ENCODE data around the gene IFNAR1. TPM values are rescaled to one million over a fixed set of nuclear protein-coding genes. Genes with fewer than 3 reads are reported as not detected.

Gene IFNAR1
- total and polyA plus RNA-seq, 2 of the 4 experiments (the other 2 are of a cell fraction): 7.8 to 9.9 TPM

DNA sequence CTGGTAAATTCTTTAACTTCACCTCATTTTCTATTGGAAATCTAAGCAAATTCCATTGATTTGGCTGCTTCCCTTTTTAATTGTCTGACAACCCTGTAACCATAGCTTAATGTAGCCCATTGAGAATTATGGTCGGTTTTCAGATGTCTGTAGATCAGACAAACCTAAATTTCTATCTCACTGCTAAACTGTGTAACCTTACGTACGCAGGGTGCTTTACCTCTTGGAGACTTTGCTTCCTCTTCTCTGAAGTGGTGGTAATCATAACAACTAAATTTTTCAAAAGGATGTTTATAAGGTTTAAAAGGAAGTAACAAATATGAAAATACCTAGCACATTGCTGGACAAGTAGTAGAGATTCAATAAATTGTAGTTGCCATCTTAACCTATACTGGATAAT lies 25.9 kb downstream of the IFNAR1 start:
- peaks cover 17% of the 10 kb centered on the region for H3K36me3 ChIP-seq (ENCODE audit: control insufficient read depth, insufficient read depth, low read length)
- no peak overlapping the region for H2AK5ac ChIP-seq (ENCODE audit: low read depth, low read length)
- TF ChIP-seq RFX5 (IDR thresholded peaks at IDR 0.05; ENCODE audit: low read depth, low read length): no peak
- TF ChIP-seq CEBPB (IDR thresholded peaks at IDR 0.05; ENCODE audit: low read depth, low read length): no peak
- TF ChIP-seq FOS (IDR thresholded peaks at IDR 0.05; ENCODE audit: low read depth, low read length): no peak
- no peak for TF ChIP-seq MXI1 (IDR thresholded peaks at IDR 0.05; ENCODE audit: borderline replicate concordance, low read depth, low read length)
- no peak for TF ChIP-seq BHLHE40 (IDR thresholded peaks at IDR 0.05; ENCODE audit: low read depth, low read length)
- ATAC-seq (ENCODE audit: low read depth): no peak
- H3K4me1 ChIP-seq (ENCODE audit: control insufficient read depth, insufficient read depth, low read length): no peaks in the 10 kb centered on the region
- no peak overlapping the region for H3K18ac ChIP-seq (ENCODE audit: low read depth, low read length)
- H3K4me2 ChIP-seq (ENCODE audit: low read depth, low read length): no peak overlapping the region
- CTCF ChIA-PET: no interaction called here
- dilution Hi-C loops (cut with HindIII; ENCODE audit: low sequenced_read_pairs, unreplicated experiment) (no loop called here), in situ Hi-C loops (cut with MboI; ENCODE audit: low sequenced_read_pairs) (no loop called here), intact Hi-C loops (cut with micrococcal nuclease) (no loop called here)
- H3K4ac ChIP-seq (ENCODE audit: low read depth, low read length): no peak overlapping the region
- H2BK5ac ChIP-seq (ENCODE audit: low read depth, low read length, poor library complexity, severe bottlenecking): no peak overlapping the region
- H2AFZ ChIP-seq (replicated peaks; ENCODE audit: low read length, poor library complexity): no peak overlapping the region
- H2BK20ac ChIP-seq (ENCODE audit: low read depth, low read length): no peak overlapping the region
- POLR2A ChIA-PET (ENCODE audit: unreplicated experiment): no interaction called here
- no peak overlapping the region for H3K4me3 ChIP-seq (ENCODE audit: insufficient read depth, low read depth, low read length)
- no peak overlapping the region for H4K91ac ChIP-seq (ENCODE audit: insufficient read depth, low read depth, low read length)
- BruUV-seq (replicated peaks): no TSS peak
- H4K8ac ChIP-seq (ENCODE audit: low read depth in 2 of 2, low read length in 2 of 2): no peak overlapping the region
- H3K79me1 ChIP-seq (ENCODE audit: low read depth in 1 of 2, low read length in 2 of 2): peaks cover 0 to 6% of the 10 kb centered on the region in 2 experiments; a peak in 1 of 4 replicates
- no peak overlapping the region for H3K14ac ChIP-seq (replicated peaks; ENCODE audit: low read depth, low read length)
- no peak overlapping the region for H2BK120ac ChIP-seq (ENCODE audit: low read depth, low read length)
- no peak overlapping the region for H3K27ac ChIP-seq (ENCODE audit: insufficient read depth, low read length)
- H3K23ac ChIP-seq (ENCODE audit: low read depth, low read length): no peak overlapping the region
- no peaks in the 10 kb centered on the region; the same call in 1 of the 2 replicates for H3K9me1 ChIP-seq (ENCODE audit: insufficient read depth, low read length)
- H2BK15ac ChIP-seq (ENCODE audit: low read depth, low read length): no peak overlapping the region
- no peak overlapping the region for H3K9ac ChIP-seq (ENCODE audit: low read depth, low read length)
- DNase-seq: no peak
- WGBS, 2 experiments (ENCODE audit: extremely low coverage in 2 of 2, insufficient read length in 1 of 2): no CpG with 5 or more reads among the region's 3 CpGs
- no peak overlapping the region for H3K56ac ChIP-seq (ENCODE audit: extremely low read depth, insufficient read depth, low read length)
- H3K9me3 ChIP-seq (ENCODE audit: control insufficient read depth, insufficient read depth, low read length): no peaks in the 10 kb centered on the region
- no peaks in the 10 kb centered on the region for H4K20me1 ChIP-seq (ENCODE audit: insufficient read depth, low read length)
- H2AK9ac ChIP-seq (replicated peaks; ENCODE audit: low read depth, low read length, poor library complexity): no peak overlapping the region
- H3K27me3 ChIP-seq (ENCODE audit: control insufficient read depth, insufficient read depth, low read length): no peaks in the 10 kb centered on the region
- no peak overlapping the region for H4K5ac ChIP-seq (ENCODE audit: low read depth, low read length)

Measured in IMR-90 (cell line).